Neutrophil (primary cell): ENCODE measurements around the gene HIF3A.

ENCODE experiments used
- H3K27ac ChIP-seq: fragments of 200-600 bp; sonication (generic); 2 replicates; pipeline ENCODE4 v1.5.1; 2016; ENCODE audit warnings: mild to moderate bottlenecking, moderate library complexity
- H3K27me3 ChIP-seq: fragments of 200-600 bp; sonication (generic); 2 replicates; pipeline ENCODE4 v1.6.0; 2016; ENCODE audit warnings: mild to moderate bottlenecking
- H3K36me3 ChIP-seq: fragments of 200-600 bp; sonication (generic); 2 replicates; pipeline ENCODE4 v1.5.1; 2017
- H3K4me1 ChIP-seq, 2 experiments: fragments of 200-600 bp in 1 of 2; sonication (generic) in 1 of 2; 1 replicate in 1 of 2; 2 replicates in 1 of 2; pipeline versions ENCODE4 v1.5.1 to v1.6.1; 2013 to 2016; ENCODE audit warnings: low read depth in 1 of 2, low read length in 1 of 2, mild to moderate bottlenecking in 1 of 2, moderate library complexity in 1 of 2; ENCODE audit not compliant: control insufficient read depth in 1 of 2, insufficient read depth in 1 of 2
- H3K4me3 ChIP-seq, 2 experiments: fragments of 200-600 bp in 1 of 2; sonication (generic) in 1 of 2; 1 replicate in 1 of 2; 2 replicates in 1 of 2; pipeline ENCODE4 v1.5.1; 2013 to 2016; ENCODE audit warnings: low read depth in 1 of 2, low read length in 1 of 2, mild to moderate bottlenecking in 1 of 2, moderate library complexity in 1 of 2
- H3K9me3 ChIP-seq: fragments of 200-600 bp; sonication (generic); 2 replicates; pipeline ENCODE4 v1.5.1; 2016
- CTCF ChIP-seq: fragments of 200-600 bp; sonication (generic); IDR thresholded peaks from 2 replicates; pipeline ENCODE4 v1.5.1; 2016; ENCODE audit warnings: antibody characterized with exemption

The HIF3A gene

GRCh38 chr19:46298479-46299003 is 1.7 kb downstream of the HIF3A start:
- Histone ChIP-seq H3K27me3 (peaks cover 73% of the 10 kb centered on the region), H3K9me3 (no peaks in the 10 kb centered on the region), H3K36me3 (no peaks in the 10 kb centered on the region), H3K27ac (no peak overlapping the region), H3K4me1 (no peaks in the 10 kb centered on the region), H3K4me3 (no peak overlapping the region)
- TF ChIP-seq CTCF = no peak

GRCh38 chr19:46299004-46299509 is 2.2 kb downstream of the HIF3A start:
- Histone ChIP-seq H3K36me3 (no peaks in the 10 kb centered on the region), H3K4me1 (no peaks in the 10 kb centered on the region), H3K4me3 (no peak overlapping the region), H3K27me3 (peaks cover 73% of the 10 kb centered on the region), H3K27ac (no peak overlapping the region), H3K9me3 (no peaks in the 10 kb centered on the region)
- no peak for TF ChIP-seq CTCF

GRCh38 chr19:46299695-46300094 is 2.9 kb downstream of the HIF3A start:
- no peak overlapping the region for H3K4me3 ChIP-seq
- H3K4me1 ChIP-seq = no peaks in the 10 kb centered on the region
- TF ChIP-seq CTCF = no peak
- H3K36me3 ChIP-seq = no peaks in the 10 kb centered on the region
- peaks cover 68% of the 10 kb centered on the region for H3K27me3 ChIP-seq
- H3K27ac ChIP-seq = no peak overlapping the region
- no peaks in the 10 kb centered on the region for H3K9me3 ChIP-seq

- no peak for TF ChIP-seq CTCF
- peaks cover 31% of the 10 kb centered on the region for H3K27me3 ChIP-seq
- no peaks in the 10 kb centered on the region for H3K36me3 ChIP-seq
- H3K27ac ChIP-seq = no peak overlapping the region
- H3K4me3 ChIP-seq = no peak overlapping the region
- H3K9me3 ChIP-seq = no peaks in the 10 kb centered on the region
- H3K4me1 ChIP-seq = no peaks in the 10 kb centered on the region
Measured at GRCh38 chr19:46303322-46303690, 6.5 kb downstream of the HIF3A start.

- Histone ChIP-seq H3K4me1 (no peaks in the 10 kb centered on the region), H3K27me3 (peaks cover 26% of the 10 kb centered on the region), H3K4me3 (no peak overlapping the region), H3K27ac (no peak overlapping the region), H3K36me3 (no peaks in the 10 kb centered on the region), H3K9me3 (no peaks in the 10 kb centered on the region)
- no peak for TF ChIP-seq CTCF
Measured at GRCh38 chr19:46303691-46304397, 7.0 kb downstream of the HIF3A start.
